ENCODE measurements around the gene RGMB.

- no peak for TF ChIP-seq EZH2 (IDR thresholded peaks at IDR 0.05; ENCODE audit: borderline replicate concordance, low read length)
- TF ChIP-seq CTCF (IDR thresholded peaks at IDR 0.05; ENCODE audit: low read length), result no peak
Observed at GRCh38 chr5:98791898-98792580, 18.6 kb downstream of the RGMB start.
